ENCODE results near the gene ITGAE.

- no peak for TF ChIP-seq CTCF (IDR thresholded peaks at IDR 0.05)
- TF ChIP-seq POLR2A (IDR thresholded peaks at IDR 0.05), result no peak
These were observed 53.2 kb downstream of the ITGAE start for GRCh38 chr17:3747805-3748204.
